H1 (cell line): Measurements from ENCODE around the gene DEFB108B. TPM values are rescaled to one million over a fixed set of nuclear protein-coding genes. Genes with fewer than 3 reads are reported as not detected.

Experiments
- polyA plus RNA-seq, 7 experiments: library from polyadenylated mRNA; depleted of rRNA in 3 of 7; stranded (reverse) in 5 of 7; unstranded in 2 of 7; fragments of >200 nt in 5 of 7; fragments of 200-250 nt in 2 of 7; gene quantifications; 1 replicate in 5 of 7; 2 replicates in 1 of 7; 4 replicates in 1 of 7; pipeline versions ENCODE4 v1.2.1 to v1.2.3, GENCODE V29; 2011 to 2013; ENCODE audit warnings: missing spikeins in 2 of 7, mixed read lengths in 2 of 7
- small RNA-seq: library from polyadenylated mRNA; stranded (forward); fragments of <200 nt; extraction: miRNeasy Mini kit (QIAGEN cat#:217004); gene quantifications from one replicate; pipeline ENCODE3, GENCODE V24; 2013; ENCODE audit not compliant: insufficient read depth
- total RNA-seq: library from RNA; stranded (reverse); fragmentation: NEBNext Ultra II Directional; extraction: Animal tissue kit (Norgen Biotek cat#: 25700); gene quantifications from 2 replicates; pipeline ENCODE4 v1.2.1, GENCODE V29; 2021

The DEFB108B gene
- total and polyA plus RNA-seq, 2 of the 8 experiments (the other 6 are each of a cell fraction or from before 2014, with no cell fraction given), result not detected

Small RNAs within 50 kb of the gene (small RNA-seq; reads per million reads assigned to genes)
- gene RNA5SP342, result not detected

Other genes with a start within 250 kb of the DEFB108B start
- not detected in 2 replicates for gene DEFB131B, start 45.3 kb downstream of the DEFB108B start, total RNA-seq
- gene DEFB131B, start 45.3 kb downstream of the DEFB108B start, polyA plus RNA-seq (2011; rRNA removed), result not detected in 2 replicates
- gene XNDC1N, start 95.4 kb downstream of the DEFB108B start, total RNA-seq, result 7.5 and 10.2 TPM in 2 replicates
- gene XNDC1N, start 95.4 kb downstream of the DEFB108B start, polyA plus RNA-seq (2011; rRNA removed), result 4.4 and 5.8 TPM in 2 replicates
- 37.2 and 39.7 TPM in 2 replicates for gene RNF121, start 95.8 kb downstream of the DEFB108B start, total RNA-seq
- 51.6 and 56.5 TPM in 2 replicates for gene RNF121, start 95.8 kb downstream of the DEFB108B start, polyA plus RNA-seq (2011; rRNA removed)
- 9.8 and 10.2 TPM in 2 replicates for gene IL18BP, start 165.7 kb downstream of the DEFB108B start, total RNA-seq
- 17.0 and 17.7 TPM in 2 replicates for gene IL18BP, start 165.7 kb downstream of the DEFB108B start, polyA plus RNA-seq (2011; rRNA removed)
- gene NUMA1, start 247.3 kb downstream of the DEFB108B start, total RNA-seq, result 107 and 108 TPM in 2 replicates
- gene NUMA1, start 247.3 kb downstream of the DEFB108B start, polyA plus RNA-seq (2011; rRNA removed), result 101 and 137 TPM in 2 replicates
- gene LRRC51, start 247.7 kb downstream of the DEFB108B start, total RNA-seq, result 6.8 and 7.9 TPM in 2 replicates
- 6.0 and 7.7 TPM in 2 replicates for gene LRRC51, start 247.7 kb downstream of the DEFB108B start, polyA plus RNA-seq (2011; rRNA removed)